Neuronal stem cell (in vitro differentiated cells): ENCODE data around the gene MS4A8.

Experiments
- DNase-seq: peaks from one replicate; pipeline ENCODE4 v3.0.0-alpha.2; 2013; ENCODE audit warnings: low spot score
- H2AFZ ChIP-seq: one replicate; pipeline ENCODE4 v1.6.1; 2013; ENCODE audit warnings: mild to moderate bottlenecking, low read length, inconsistent platforms
- H2AK5ac ChIP-seq: 2 replicates; pipeline ENCODE4 v1.6.1; 2013; ENCODE audit warnings: low read depth, mild to moderate bottlenecking, inconsistent platforms, low read length, moderate library complexity, mixed read lengths
- H2BK120ac ChIP-seq: 2 replicates; pipeline ENCODE4 v1.6.1; 2013; ENCODE audit warnings: low read depth, mild to moderate bottlenecking, inconsistent platforms, low read length, moderate library complexity, mixed read lengths
- H2BK12ac ChIP-seq: one replicate; pipeline ENCODE4 v1.6.1; 2013; ENCODE audit warnings: low read length, inconsistent platforms
- H2BK15ac ChIP-seq: 2 replicates; pipeline ENCODE4 v1.6.1; 2013; ENCODE audit warnings: mild to moderate bottlenecking, low read length, inconsistent platforms, mixed read lengths
- H2BK5ac ChIP-seq: one replicate; pipeline ENCODE4 v1.6.1; 2013; ENCODE audit warnings: inconsistent platforms, mild to moderate bottlenecking, low read length, moderate library complexity
- H3K14ac ChIP-seq: one replicate; pipeline ENCODE4 v1.6.1; 2013; ENCODE audit warnings: low read length, inconsistent platforms
- H3K18ac ChIP-seq: 2 replicates; pipeline ENCODE4 v1.6.1; 2013; ENCODE audit warnings: low read length, inconsistent platforms
- H3K23ac ChIP-seq: 2 replicates; pipeline ENCODE4 v1.6.1; 2013; ENCODE audit warnings: low read depth, mild to moderate bottlenecking, mixed read lengths, low read length, inconsistent platforms; ENCODE audit not compliant: poor library complexity
- H3K27ac ChIP-seq: replicated peaks from 3 replicates; pipeline ENCODE4 v1.5.1; 2013; ENCODE audit warnings: low read length, inconsistent platforms
- H3K27me3 ChIP-seq, 3 experiments: 2 replicates each; pipeline ENCODE4 v1.6.1; 2013; ENCODE audit warnings: low read length in 3 of 3, mild to moderate bottlenecking in 2 of 3, inconsistent platforms in 1 of 3, low read depth in 1 of 3, mixed read lengths in 1 of 3, moderate library complexity in 1 of 3; ENCODE audit not compliant: control insufficient read depth in 3 of 3, insufficient read depth in 3 of 3
- H3K36me3 ChIP-seq, 2 donors: replicated peaks in 1 of 2; 2 replicates each; pipeline ENCODE4 v1.6.1; 2013; ENCODE audit warnings: low read length in 2 of 2; ENCODE audit not compliant: control insufficient read depth in 2 of 2, insufficient read depth in 2 of 2
- H3K4ac ChIP-seq: 2 replicates; pipeline ENCODE4 v1.6.1; 2013; ENCODE audit warnings: inconsistent platforms, mild to moderate bottlenecking, low read length, moderate library complexity
- H3K4me1 ChIP-seq, 2 donors: 1 replicate in 1 of 2; 2 replicates in 1 of 2; pipeline ENCODE4 v1.6.1; 2013; ENCODE audit warnings: low read length in 2 of 2, low read depth in 1 of 2; ENCODE audit not compliant: control insufficient read depth in 2 of 2, insufficient read depth in 1 of 2
- H3K4me2 ChIP-seq: one replicate; pipeline ENCODE4 v1.6.1; 2013; ENCODE audit warnings: mild to moderate bottlenecking, low read length, inconsistent platforms; ENCODE audit not compliant: insufficient read depth, poor library complexity, severe bottlenecking
- H3K4me3 ChIP-seq, 2 donors: 2 replicates each; pipeline ENCODE4 v1.5.1; 2013; ENCODE audit warnings: low read length in 2 of 2, mild to moderate bottlenecking in 2 of 2, inconsistent platforms in 1 of 2, moderate library complexity in 1 of 2
- H3K79me1 ChIP-seq: one replicate; pipeline ENCODE4 v1.6.1; 2013; ENCODE audit warnings: low read depth, mild to moderate bottlenecking, inconsistent platforms, low read length, moderate library complexity
- H3K9ac ChIP-seq: one replicate; pipeline ENCODE4 v1.6.1; 2013; ENCODE audit warnings: mild to moderate bottlenecking, low read depth, low read length, inconsistent platforms; ENCODE audit not compliant: poor library complexity
- H3K9me3 ChIP-seq, 2 donors: replicated peaks in 1 of 2; 2 replicates each; pipeline versions ENCODE3 to v1.6.1; 2013; ENCODE audit warnings: low read length in 2 of 2, mild to moderate bottlenecking in 2 of 2, inconsistent platforms in 1 of 2, low read depth in 1 of 2, mixed read lengths in 1 of 2, moderate library complexity in 1 of 2; ENCODE audit not compliant: control insufficient read depth in 2 of 2, insufficient read depth in 1 of 2
- H4K8ac ChIP-seq: one replicate; pipeline ENCODE4 v1.6.1; 2013; ENCODE audit warnings: low read depth, mild to moderate bottlenecking, inconsistent platforms, low read length, moderate library complexity
- H4K91ac ChIP-seq: one replicate; pipeline ENCODE4 v1.6.1; 2013; ENCODE audit warnings: low read length, low read depth, mild to moderate bottlenecking, inconsistent platforms; ENCODE audit not compliant: poor library complexity
- WGBS, 2 donors: extraction: QIAGEN DNeasy Blood & Tissue Kit; methylation state at CpG; one replicate each; pipeline ENCODE4 v1.1.7; 2013; ENCODE audit warnings: missing lambda C conversion rate in 2 of 2, mixed read lengths in 1 of 2; ENCODE audit not compliant: insufficient read length in 2 of 2, insufficient replicate concordance in 1 of 2; ENCODE audit errors: extremely low coverage in 2 of 2; 5-methylcytosine and 5-hydroxymethylcytosine counted together

MS4A8 gene

DNA sequence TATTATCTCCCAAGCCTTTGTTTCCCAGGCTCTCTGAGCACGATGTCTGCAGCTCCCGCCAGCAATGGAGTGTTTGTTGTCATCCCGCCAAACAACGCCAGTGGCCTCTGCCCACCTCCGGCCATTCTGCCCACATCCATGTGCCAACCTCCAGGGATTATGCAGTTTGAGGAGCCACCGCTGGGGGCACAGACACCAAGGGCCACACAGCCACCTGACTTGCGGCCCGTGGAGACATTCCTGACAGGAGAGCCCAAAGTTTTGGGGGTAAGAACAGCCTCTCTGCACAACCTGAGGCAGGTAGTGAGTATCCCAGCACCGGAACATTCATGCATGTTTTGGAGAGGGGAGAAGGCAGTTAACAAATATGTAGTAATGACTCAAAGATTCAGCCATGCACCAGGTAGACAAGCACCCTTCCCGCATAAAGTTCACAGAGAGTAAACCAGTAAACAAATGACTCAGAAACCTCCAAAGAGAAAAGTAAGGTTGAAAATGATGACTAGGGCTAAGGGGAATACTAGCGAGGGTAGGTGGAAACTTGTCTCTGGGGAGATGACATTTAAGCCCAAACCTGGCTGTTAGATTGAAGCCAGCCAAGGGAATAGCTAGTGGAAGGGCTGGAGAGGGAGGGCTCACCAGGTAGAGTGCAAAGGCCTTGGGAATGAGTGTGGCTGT is 64.4 kb downstream of the MS4A8 start:
- Histone ChIP-seq H2AK5ac (no peak overlapping the region), H3K36me3 (no peaks in the 10 kb centered on the region), H3K9ac (no peak overlapping the region), H2BK5ac (no peak overlapping the region), H3K9me3 (no peaks in the 10 kb centered on the region), H3K4me2 (no peak overlapping the region), H4K91ac (no peak overlapping the region), H3K23ac (no peak overlapping the region), H3K27me3 (peaks cover 0 to 7% (median 0%) of the 10 kb centered on the region in 3 experiments), H3K4me1 (peaks cover 0 to 2% of the 10 kb centered on the region in 2 donors), H2AFZ (no peak overlapping the region), H3K4ac (no peak overlapping the region), H2BK15ac (no peak overlapping the region), H3K79me1 (no peaks in the 10 kb centered on the region), H3K14ac (no peak overlapping the region), H3K18ac (no peak overlapping the region), H4K8ac (no peak overlapping the region), H2BK12ac (no peak overlapping the region), H3K27ac (no peak overlapping the region), H2BK120ac (no peak overlapping the region), H3K4me3 (no peak overlapping the region)
- WGBS, 2 donors: no CpG with 5 or more reads among the region's 11 CpGs
- no peak for DNase-seq

DNA sequence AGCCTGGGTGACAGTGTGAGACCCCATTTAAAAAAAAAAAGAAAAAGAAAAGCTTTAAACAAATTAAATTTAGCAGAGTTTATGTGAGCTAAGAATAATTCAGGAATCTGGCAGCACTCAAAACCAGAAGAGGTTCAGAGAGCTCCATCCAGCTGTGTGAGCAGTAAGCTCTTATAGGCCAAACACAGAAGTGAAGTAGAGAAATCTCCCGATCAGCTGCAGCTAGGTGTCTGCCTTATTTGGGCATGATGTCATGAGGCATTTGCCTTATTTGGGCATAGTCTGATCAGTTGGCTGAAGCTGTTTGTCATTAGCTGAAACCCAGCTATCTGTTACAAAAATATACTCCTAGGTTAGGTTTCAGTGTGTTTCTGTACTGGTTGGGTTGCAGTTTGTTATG is 65.5 kb downstream of the MS4A8 start:
- no peak overlapping the region for H3K18ac ChIP-seq
- no peak overlapping the region for H3K23ac ChIP-seq
- peaks cover 0 to 7% (median 0%) of the 10 kb centered on the region in 3 experiments for H3K27me3 ChIP-seq
- H3K79me1 ChIP-seq: no peaks in the 10 kb centered on the region
- peaks cover 0 to 2% of the 10 kb centered on the region in 2 donors for H3K4me1 ChIP-seq
- H3K36me3 ChIP-seq: no peaks in the 10 kb centered on the region
- no peak overlapping the region for H3K4me3 ChIP-seq
- H2AK5ac ChIP-seq: no peak overlapping the region
- H4K8ac ChIP-seq: no peak overlapping the region
- H3K14ac ChIP-seq: no peak overlapping the region
- H2BK120ac ChIP-seq: no peak overlapping the region
- no CpG with 5 or more reads among the region's 1 CpG for WGBS, 2 donors
- H4K91ac ChIP-seq: no peak overlapping the region
- H3K9ac ChIP-seq: no peak overlapping the region
- H2BK5ac ChIP-seq: no peak overlapping the region
- DNase-seq: no peak
- H2AFZ ChIP-seq: no peak overlapping the region
- no peak overlapping the region for H3K27ac ChIP-seq
- no peak overlapping the region for H2BK15ac ChIP-seq
- H3K4ac ChIP-seq: no peak overlapping the region
- H3K9me3 ChIP-seq: no peaks in the 10 kb centered on the region
- H2BK12ac ChIP-seq: no peak overlapping the region
- H3K4me2 ChIP-seq: no peak overlapping the region

DNA sequence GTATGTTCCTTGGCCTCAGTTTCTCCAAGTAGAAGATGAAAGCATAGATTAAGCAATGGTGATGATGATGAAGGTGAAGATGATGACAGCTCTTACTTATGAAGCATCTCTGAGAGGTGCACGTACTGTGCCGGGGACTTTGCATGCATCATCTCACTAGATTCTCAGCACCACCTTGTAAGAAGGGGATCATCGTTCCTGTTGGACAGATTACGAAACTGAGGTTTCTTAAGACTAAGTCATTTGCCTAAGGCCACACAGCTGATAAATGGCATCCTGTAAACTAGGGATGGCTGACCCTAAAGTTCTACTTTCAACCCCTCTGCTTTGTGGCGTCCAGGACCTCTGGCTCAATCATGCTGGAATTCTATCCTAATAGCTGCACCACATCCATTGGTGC is 65.9 kb downstream of the MS4A8 start:
- no peak overlapping the region for H3K9ac ChIP-seq
- no peak overlapping the region for H3K23ac ChIP-seq
- H2BK5ac ChIP-seq: no peak overlapping the region
- no peak overlapping the region for H2AK5ac ChIP-seq
- H2BK120ac ChIP-seq: no peak overlapping the region
- H3K4me2 ChIP-seq: no peak overlapping the region
- H4K91ac ChIP-seq: no peak overlapping the region
- DNase-seq: no peak
- no peak overlapping the region for H3K14ac ChIP-seq
- H3K18ac ChIP-seq: no peak overlapping the region
- H3K79me1 ChIP-seq: no peaks in the 10 kb centered on the region
- no peaks in the 10 kb centered on the region for H3K36me3 ChIP-seq
- no peak overlapping the region for H4K8ac ChIP-seq
- no peak overlapping the region for H2AFZ ChIP-seq
- no peak overlapping the region for H3K4ac ChIP-seq
- peaks cover 0 to 2% of the 10 kb centered on the region in 2 donors for H3K4me1 ChIP-seq
- no CpG with 5 or more reads among the region's 5 CpGs for WGBS, 2 donors
- no peak overlapping the region for H3K27ac ChIP-seq
- no peak overlapping the region for H2BK15ac ChIP-seq
- H3K4me3 ChIP-seq: no peak overlapping the region
- H3K9me3 ChIP-seq: no peaks in the 10 kb centered on the region
- H3K27me3 ChIP-seq: peaks cover 0 to 7% (median 0%) of the 10 kb centered on the region in 3 experiments
- H2BK12ac ChIP-seq: no peak overlapping the region
